Natural killer cell (primary cell): ENCODE measurements around the gene LCLAT1. TPM values are rescaled to one million over a fixed set of nuclear protein-coding genes. Genes with fewer than 3 reads are reported as not detected.
A peak's percentile ranks its signal among the peaks of the same experiment; 100 is the strongest.

Experiments
- ATAC-seq, 3 donors: fragments of 150-1000 bp in 2 of 3; fragments of 200-7000 bp in 1 of 3; cut with Tn5 transposase; 1 replicate in 1 of 3; 2 replicates in 2 of 3; pipeline ENCODE4 v1.10.0; 2021; ENCODE audit warnings: mild to moderate bottlenecking in 2 of 3, moderate library complexity in 2 of 3
- DNase-seq, 2 donors: peaks; one replicate each; pipeline versions ENCODE4 v3.0.0 to v3.0.0-alpha.2; 2013 to 2021; ENCODE audit warnings: mixed read lengths in 1 of 2
- H3K27ac ChIP-seq: one replicate; pipeline ENCODE4 v1.5.1; 2013; ENCODE audit warnings: mild to moderate bottlenecking, low read length
- H3K27me3 ChIP-seq: one replicate; pipeline ENCODE4 v1.6.1; 2013; ENCODE audit warnings: low read length; ENCODE audit not compliant: control insufficient read depth, insufficient read depth
- H3K36me3 ChIP-seq: one replicate; pipeline ENCODE4 v1.6.1; 2013; ENCODE audit warnings: low read length; ENCODE audit not compliant: control insufficient read depth, insufficient read depth
- H3K4me1 ChIP-seq: one replicate; pipeline ENCODE4 v1.6.1; 2013; ENCODE audit warnings: low read length; ENCODE audit not compliant: control insufficient read depth, insufficient read depth
- H3K4me3 ChIP-seq: one replicate; pipeline ENCODE4 v1.5.1; 2013; ENCODE audit warnings: low read length
- H3K9me3 ChIP-seq: one replicate; pipeline ENCODE4 v1.6.1; 2013; ENCODE audit warnings: low read length; ENCODE audit not compliant: control insufficient read depth, insufficient read depth
- H3K27ac Mint-ChIP-seq, 2 donors: one replicate each; pipeline ENCODE4 v1.8.0; 2022; ENCODE audit warnings: mild to moderate bottlenecking in 2 of 2, mixed read lengths in 2 of 2, moderate library complexity in 1 of 2
- H3K27me3 Mint-ChIP-seq, 2 donors: one replicate each; pipeline ENCODE4 v1.8.0; 2022; ENCODE audit warnings: low read depth in 2 of 2, mixed read lengths in 2 of 2
- H3K36me3 Mint-ChIP-seq: one replicate; pipeline ENCODE4 v1.8.0; 2022; ENCODE audit warnings: mixed read lengths
- H3K4me1 Mint-ChIP-seq, 2 donors: one replicate each; pipeline ENCODE4 v1.8.0; 2022; ENCODE audit warnings: mixed read lengths in 2 of 2
- H3K4me3 Mint-ChIP-seq: one replicate; pipeline ENCODE4 v1.8.0; 2022; ENCODE audit warnings: mild to moderate bottlenecking, moderate library complexity, mixed read lengths
- H3K9me3 Mint-ChIP-seq, 2 donors: one replicate each; pipeline ENCODE4 v1.8.0; 2022; ENCODE audit warnings: mixed read lengths in 2 of 2
- WGBS: methylation state at CpG from one replicate; pipeline ENCODE4 v1.1.7; 2013; ENCODE audit warnings: missing lambda C conversion rate; ENCODE audit not compliant: insufficient coverage; 5-methylcytosine and 5-hydroxymethylcytosine counted together
- intact Hi-C: fragments of 100-400 bp; cut with micrococcal nuclease; formaldehyde crosslinking; loops from one replicate; pipeline ENCODE4 v1.14.2; 2022
- total RNA-seq, 4 donors: library from RNA; stranded (reverse); fragments of 120-200 nt in 1 of 4; gene quantifications; one replicate each; pipeline versions ENCODE4 v1.2.3 to v1.2.4, GENCODE V29; 2013 to 2022
- TF ChIP-seq, protein P1 (sequence below): fragments of 200-600 bp; IDR thresholded peaks from one replicate; pipeline ENCODE4 v1.8.0; 2022; ENCODE audit warnings: antibody characterized with exemption

LCLAT1 gene
- total RNA-seq, 3 donors from 2014 or later (not counting 1 experiment from before 2014, with no cell fraction given) = 13.0 to 16.2 (median 14.2) TPM

DNA sequence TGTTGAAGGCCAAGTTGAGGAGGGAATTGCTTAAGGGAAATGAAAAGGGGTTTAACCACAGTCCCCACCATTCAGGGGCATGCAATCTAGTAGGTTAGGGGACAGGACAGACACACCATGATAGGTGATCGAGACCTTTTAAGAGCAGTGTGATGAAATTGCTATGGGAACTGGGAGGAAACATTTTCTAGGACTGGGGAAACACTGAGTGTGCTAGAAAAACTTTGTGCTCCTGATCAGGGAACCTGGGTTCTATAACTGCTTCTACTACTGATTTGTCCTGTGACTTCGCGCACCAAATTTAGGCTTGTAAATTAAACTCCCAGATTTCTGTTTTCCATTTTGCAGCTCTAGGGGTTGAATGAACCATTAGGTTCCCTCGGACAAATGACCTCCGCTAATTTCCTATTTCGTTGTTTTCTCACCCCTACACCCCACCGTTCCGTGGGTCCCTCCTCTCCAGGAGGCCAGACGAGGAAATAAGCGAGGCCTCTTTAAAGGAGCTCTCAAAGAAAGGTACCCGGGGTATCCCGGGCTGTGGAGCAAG is 371 bp upstream of the LCLAT1 start:
- peaks cover 32 to 39% of the 10 kb centered on the region in 2 donors for H3K4me1 Mint-ChIP-seq
- H3K4me3 Mint-ChIP-seq = peak overlapping the region; percentile 98
- Histone ChIP-seq H3K36me3 (no peaks in the 10 kb centered on the region), H3K4me3 (peak overlapping the region; percentile 99), H3K27me3 (no peaks in the 10 kb centered on the region), H3K27ac (peak overlapping the region; percentile 82), H3K4me1 (peaks cover 11% of the 10 kb centered on the region), H3K9me3 (no peaks in the 10 kb centered on the region)
- TF ChIP-seq, protein P1, sequence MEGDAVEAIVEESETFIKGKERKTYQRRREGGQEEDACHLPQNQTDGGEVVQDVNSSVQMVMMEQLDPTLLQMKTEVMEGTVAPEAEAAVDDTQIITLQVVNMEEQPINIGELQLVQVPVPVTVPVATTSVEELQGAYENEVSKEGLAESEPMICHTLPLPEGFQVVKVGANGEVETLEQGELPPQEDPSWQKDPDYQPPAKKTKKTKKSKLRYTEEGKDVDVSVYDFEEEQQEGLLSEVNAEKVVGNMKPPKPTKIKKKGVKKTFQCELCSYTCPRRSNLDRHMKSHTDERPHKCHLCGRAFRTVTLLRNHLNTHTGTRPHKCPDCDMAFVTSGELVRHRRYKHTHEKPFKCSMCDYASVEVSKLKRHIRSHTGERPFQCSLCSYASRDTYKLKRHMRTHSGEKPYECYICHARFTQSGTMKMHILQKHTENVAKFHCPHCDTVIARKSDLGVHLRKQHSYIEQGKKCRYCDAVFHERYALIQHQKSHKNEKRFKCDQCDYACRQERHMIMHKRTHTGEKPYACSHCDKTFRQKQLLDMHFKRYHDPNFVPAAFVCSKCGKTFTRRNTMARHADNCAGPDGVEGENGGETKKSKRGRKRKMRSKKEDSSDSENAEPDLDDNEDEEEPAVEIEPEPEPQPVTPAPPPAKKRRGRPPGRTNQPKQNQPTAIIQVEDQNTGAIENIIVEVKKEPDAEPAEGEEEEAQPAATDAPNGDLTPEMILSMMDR = no peak
- H3K27ac Mint-ChIP-seq = peak overlapping the region; percentile 98
- no peak for DNase-seq
- ATAC-seq = peak in 1 of 3 donors; percentile 0
- intact Hi-C loops = loop anchor here (1.0 to 5.0 kb wide), 2 partner anchors 24 to 214 kb away; partner anchors contain the start of gene LBH
- H3K27me3 Mint-ChIP-seq = no peaks in the 10 kb centered on the region
- no peaks in the 10 kb centered on the region for H3K36me3 Mint-ChIP-seq
- no peaks in the 10 kb centered on the region for H3K9me3 Mint-ChIP-seq
- 14% methylated on average over 12 of the region's 12 CpGs for WGBS

GRCh38 chr2:30448308-30448707 is 1.3 kb downstream of the LCLAT1 start:
- no peak overlapping the region for H3K27ac ChIP-seq

DNA sequence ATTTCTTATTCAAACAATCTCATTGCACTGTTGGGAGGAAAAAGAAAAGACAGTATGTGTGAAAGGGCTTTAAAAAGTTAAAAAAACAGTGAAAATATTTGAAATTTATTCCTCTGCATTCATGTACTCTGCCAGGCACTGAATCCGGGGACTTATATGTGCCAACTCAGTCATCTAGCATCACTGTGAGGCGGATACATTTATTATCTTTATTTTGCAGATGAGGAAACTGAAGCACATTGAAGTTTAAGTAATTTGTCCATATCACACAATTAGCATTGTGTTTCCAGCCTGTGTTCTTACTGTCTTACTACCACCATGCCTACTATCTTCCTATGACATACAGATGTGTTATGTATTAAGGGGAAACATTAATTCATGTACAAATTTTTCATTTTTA is 1.8 kb downstream of the LCLAT1 start:
- H3K36me3 ChIP-seq = no peaks in the 10 kb centered on the region
- H3K36me3 Mint-ChIP-seq = no peaks in the 10 kb centered on the region
- TF ChIP-seq, protein P1 = no peak
- DNase-seq (no peak), ATAC-seq (no peak)
- WGBS = 92% methylated on average over 2 of the region's 2 CpGs
- no peaks in the 10 kb centered on the region for H3K9me3 ChIP-seq
- no peak overlapping the region for H3K4me3 ChIP-seq
- intact Hi-C loops = loop anchor here (5.0 kb wide), 1 partner anchor 217 kb away; the partner anchor contains the start of gene LBH
- no peaks in the 10 kb centered on the region for H3K9me3 Mint-ChIP-seq
- H3K27ac ChIP-seq = no peak overlapping the region
- H3K4me3 Mint-ChIP-seq = peak overlapping the region; percentile 98
- H3K27me3 ChIP-seq = no peaks in the 10 kb centered on the region
- H3K4me1 Mint-ChIP-seq = peaks cover 32 to 39% of the 10 kb centered on the region in 2 donors
- H3K4me1 ChIP-seq = peaks cover 11% of the 10 kb centered on the region
- no peaks in the 10 kb centered on the region for H3K27me3 Mint-ChIP-seq
- peak overlapping the region; percentile 98 for H3K27ac Mint-ChIP-seq

More at GRCh38 chr2:30448308-30448707, 1.3 kb downstream of the LCLAT1 start:
- Histone ChIP-seq H3K9me3 (no peaks in the 10 kb centered on the region), H3K27me3 (no peaks in the 10 kb centered on the region), H3K36me3 (no peaks in the 10 kb centered on the region), H3K4me1 (peaks cover 11% of the 10 kb centered on the region), H3K4me3 (no peak overlapping the region)
- 69% methylated on average over 4 of the region's 4 CpGs for WGBS
- peak overlapping the region; percentile 98 for H3K27ac Mint-ChIP-seq
- peaks cover 32 to 39% of the 10 kb centered on the region in 2 donors for H3K4me1 Mint-ChIP-seq
- H3K36me3 Mint-ChIP-seq = no peaks in the 10 kb centered on the region
- H3K4me3 Mint-ChIP-seq = peak overlapping the region; percentile 98
- H3K27me3 Mint-ChIP-seq = no peaks in the 10 kb centered on the region
- DNase-seq (no peak), ATAC-seq (no peak)
- TF ChIP-seq, protein P1 = no peak
- intact Hi-C loops = loop anchor here (5.0 kb wide), 1 partner anchor 216 kb away; the partner anchor contains the start of gene LBH
- no peaks in the 10 kb centered on the region for H3K9me3 Mint-ChIP-seq

GRCh38 chr2:30450025-30450424 is 3.0 kb downstream of the LCLAT1 start:
- Histone ChIP-seq H3K27me3 (no peaks in the 10 kb centered on the region), H3K36me3 (no peaks in the 10 kb centered on the region), H3K9me3 (no peaks in the 10 kb centered on the region), H3K4me3 (no peak overlapping the region), H3K27ac (no peak overlapping the region), H3K4me1 (peaks cover 11% of the 10 kb centered on the region)
- no peak overlapping the region for H3K27ac Mint-ChIP-seq
- no peak for ATAC-seq
- TF ChIP-seq, protein P1 = no peak
- H3K4me3 Mint-ChIP-seq = no peak overlapping the region
- no peaks in the 10 kb centered on the region for H3K36me3 Mint-ChIP-seq
- intact Hi-C loops = no loop called here
- 57% methylated on average over 1 of the region's 1 CpG for WGBS
- no peaks in the 10 kb centered on the region for H3K27me3 Mint-ChIP-seq
- DNase-seq = no peak
- peaks cover 32 to 39% of the 10 kb centered on the region in 2 donors for H3K4me1 Mint-ChIP-seq
- no peaks in the 10 kb centered on the region for H3K9me3 Mint-ChIP-seq
